ENCODE data around the gene SPDYE9. TPM values are rescaled to one million over a fixed set of nuclear protein-coding genes. Genes with fewer than 3 reads are reported as not detected.

SPDYE9 gene, protein sequence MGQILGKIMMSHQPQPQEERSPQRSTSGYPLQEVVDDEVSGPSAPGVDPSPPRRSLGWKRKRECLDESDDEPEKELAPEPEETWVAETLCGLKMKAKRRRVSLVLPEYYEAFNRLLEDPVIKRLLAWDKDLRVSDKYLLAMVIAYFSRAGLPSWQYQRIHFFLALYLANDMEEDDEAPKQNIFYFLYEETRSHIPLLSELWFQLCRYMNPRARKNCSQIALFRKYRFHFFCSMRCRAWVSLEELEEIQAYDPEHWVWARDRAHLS
- not detected in 2 replicates for total RNA-seq

DNA sequence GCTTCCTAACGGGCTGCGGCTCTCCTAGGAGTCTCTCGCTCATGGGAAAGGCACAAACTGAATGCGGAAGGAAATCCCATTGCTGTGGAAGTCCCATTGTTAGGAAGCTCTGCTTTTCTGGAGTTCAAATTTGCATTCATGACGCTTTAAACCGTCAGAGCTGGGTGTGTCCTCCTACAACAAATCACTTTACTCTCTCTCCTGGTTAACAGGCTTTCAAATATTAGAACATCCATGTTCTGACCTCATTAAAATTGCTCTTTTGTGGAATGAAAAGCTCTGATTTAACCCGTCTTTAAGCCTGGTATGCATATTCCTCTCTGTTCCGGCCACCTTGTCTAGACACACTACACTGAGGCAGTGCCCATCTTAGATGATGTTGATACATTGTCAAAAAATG, at the start of gene SPDYE9:
Gene SPDYE9 (minus strand): TSS at position 101 of the 400 bp plus-strand sequence. CDS start 1,800 bp downstream, outside the sequence.

DNA sequence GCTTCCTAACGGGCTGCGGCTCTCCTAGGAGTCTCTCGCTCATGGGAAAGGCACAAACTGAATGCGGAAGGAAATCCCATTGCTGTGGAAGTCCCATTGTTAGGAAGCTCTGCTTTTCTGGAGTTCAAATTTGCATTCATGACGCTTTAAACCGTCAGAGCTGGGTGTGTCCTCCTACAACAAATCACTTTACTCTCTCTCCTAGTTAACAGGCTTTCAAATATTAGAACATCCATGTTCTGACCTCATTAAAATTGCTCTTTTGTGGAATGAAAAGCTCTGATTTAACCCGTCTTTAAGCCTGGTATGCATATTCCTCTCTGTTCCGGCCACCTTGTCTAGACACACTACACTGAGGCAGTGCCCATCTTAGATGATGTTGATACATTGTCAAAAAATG, 28.0 kb downstream of the SPDYE9 start, which contains the start of gene SPDYE11:
Gene SPDYE11 (minus strand): TSS at position 101 of the 400 bp plus-strand sequence. CDS start 1,800 bp downstream, outside the sequence.

DNA sequence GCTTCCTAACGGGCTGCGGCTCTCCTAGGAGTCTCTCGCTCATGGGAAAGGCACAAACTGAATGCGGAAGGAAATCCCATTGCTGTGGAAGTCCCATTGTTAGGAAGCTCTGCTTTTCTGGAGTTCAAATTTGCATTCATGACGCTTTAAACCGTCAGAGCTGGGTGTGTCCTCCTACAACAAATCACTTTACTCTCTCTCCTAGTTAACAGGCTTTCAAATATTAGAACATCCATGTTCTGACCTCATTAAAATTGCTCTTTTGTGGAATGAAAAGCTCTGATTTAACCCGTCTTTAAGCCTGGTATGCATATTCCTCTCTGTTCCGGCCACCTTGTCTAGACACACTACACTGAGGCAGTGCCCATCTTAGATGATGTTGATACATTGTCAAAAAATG, 56.2 kb downstream of the SPDYE9 start, which contains the start of gene SPDYE8:
Gene SPDYE8 (minus strand): TSS at position 101 of the 400 bp plus-strand sequence. CDS start 1,800 bp downstream, outside the sequence.

Other genes starting within 250 kb of the SPDYE9 start
- 5.5 and 16.7 TPM in 2 replicates for gene POM121, start 160.9 kb downstream of the SPDYE9 start, total RNA-seq
- gene TRIM74, start 116.6 kb downstream of the SPDYE9 start, total RNA-seq: 0.21 and 0.34 TPM in 2 replicates
- gene SPDYE8, start 56.3 kb downstream of the SPDYE9 start, total RNA-seq: not detected in 2 replicates
- not detected in 2 replicates for gene SPDYE11, start 28.1 kb downstream of the SPDYE9 start, total RNA-seq
- gene NSUN5, start 222.8 kb upstream of the SPDYE9 start, total RNA-seq: 23.4 and 58.8 TPM in 2 replicates
- gene TRIM50, start 242.0 kb upstream of the SPDYE9 start, total RNA-seq: under 0.01 TPM in 1 of 2 replicates, not detected in the other
- gene FKBP6, start 242.1 kb upstream of the SPDYE9 start, total RNA-seq: not detected in 2 replicates